Limb (tissue), 2 donors: ENCODE results near the gene NEGR1.

Experiments used
- DNase-seq, 2 donors: peaks; one replicate each; pipeline ENCODE4 v3.0.0-alpha.2; 2016; ENCODE audit errors: extremely low spot score in 2 of 2

Gene NEGR1

DNA sequence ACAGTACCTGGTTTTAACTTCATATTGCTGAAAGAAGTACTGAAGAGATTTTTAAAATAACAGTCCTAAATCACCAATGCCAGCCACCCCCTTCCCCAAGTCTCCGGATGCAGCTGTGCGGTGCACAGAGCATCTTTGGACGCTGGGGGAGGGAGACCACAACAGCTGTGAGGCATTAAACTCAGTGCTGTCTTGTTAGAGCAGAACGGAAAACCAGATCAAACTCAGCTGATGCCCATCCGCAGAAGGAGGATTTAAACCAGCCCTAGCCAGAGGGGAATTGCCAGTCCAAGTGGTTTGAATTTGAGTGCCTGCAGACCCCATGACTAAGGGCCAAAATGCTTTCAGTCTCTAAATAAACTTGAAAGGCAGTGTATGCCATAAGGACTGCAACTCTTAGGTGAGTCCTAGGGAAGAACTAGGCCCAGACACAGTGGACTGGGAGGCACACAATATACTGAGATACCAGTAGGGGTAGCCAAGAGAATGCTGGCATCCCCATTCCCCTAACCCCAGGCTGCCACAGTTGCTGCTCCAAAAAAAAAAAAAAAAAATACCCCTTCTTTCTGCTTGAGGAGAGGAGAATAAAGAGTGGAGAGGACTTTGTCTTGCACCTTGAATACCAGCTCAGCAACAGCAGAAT lies 576.2 kb downstream of the NEGR1 start:
- peak in 1 of 2 donors; percentile 25 for DNase-seq

DNA sequence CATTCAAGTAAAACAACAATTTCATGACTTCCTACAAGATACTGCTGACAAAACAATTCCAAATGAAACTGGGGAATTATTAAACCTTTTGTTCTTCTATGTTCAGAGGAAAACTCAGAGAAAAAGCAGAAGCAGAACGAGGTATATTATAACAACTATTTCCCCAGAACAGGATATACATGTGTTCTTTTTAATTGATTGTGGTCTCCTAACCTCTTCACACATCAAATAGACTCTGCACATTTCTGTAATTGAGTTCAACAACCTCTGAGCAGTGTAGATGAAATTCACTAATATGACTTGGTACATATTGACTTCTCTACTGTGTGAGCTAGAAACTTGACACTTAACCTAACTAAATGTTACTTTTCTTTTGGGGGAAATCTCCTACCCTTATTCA lies 584.2 kb downstream of the NEGR1 start:
- DNase-seq: no peak

DNA sequence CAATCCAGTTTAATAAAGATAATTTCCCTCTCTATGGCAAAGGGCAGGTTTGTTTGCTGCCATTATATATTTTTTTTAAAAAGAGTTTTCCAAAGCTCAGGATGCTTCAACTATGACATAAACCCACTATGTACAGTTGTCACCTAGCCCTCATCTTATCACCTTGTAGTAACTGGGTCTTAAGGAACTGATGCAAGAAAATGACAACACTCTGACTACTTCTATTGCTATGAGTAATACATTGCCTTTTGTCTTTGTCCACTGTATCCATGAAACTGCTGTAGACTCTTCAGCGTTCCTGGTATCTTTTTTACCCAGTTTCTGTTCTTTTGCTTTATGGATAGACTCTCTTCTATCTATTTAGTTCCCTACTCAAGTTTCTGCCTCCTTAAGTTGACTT lies 586.5 kb downstream of the NEGR1 start:
- DNase-seq: no peak

DNA sequence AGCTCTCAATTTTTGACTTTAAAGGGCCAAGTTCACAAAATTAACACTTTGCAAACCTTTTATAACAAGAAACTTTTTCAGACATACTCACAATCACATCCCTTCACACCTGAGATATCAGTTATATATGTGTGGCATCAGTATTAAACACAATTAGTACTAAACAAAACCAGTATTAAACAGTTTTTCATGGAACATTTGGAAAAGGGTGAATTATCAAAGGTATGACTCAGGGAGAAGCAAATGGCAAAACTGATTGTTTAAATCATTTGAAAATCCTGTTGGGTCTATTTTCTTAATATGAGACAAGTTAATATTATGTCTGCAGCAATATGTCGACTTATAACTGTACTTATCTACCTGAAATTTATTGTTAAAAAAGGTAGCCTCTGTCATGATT lies 587.3 kb downstream of the NEGR1 start:
- no peak for DNase-seq

DNA sequence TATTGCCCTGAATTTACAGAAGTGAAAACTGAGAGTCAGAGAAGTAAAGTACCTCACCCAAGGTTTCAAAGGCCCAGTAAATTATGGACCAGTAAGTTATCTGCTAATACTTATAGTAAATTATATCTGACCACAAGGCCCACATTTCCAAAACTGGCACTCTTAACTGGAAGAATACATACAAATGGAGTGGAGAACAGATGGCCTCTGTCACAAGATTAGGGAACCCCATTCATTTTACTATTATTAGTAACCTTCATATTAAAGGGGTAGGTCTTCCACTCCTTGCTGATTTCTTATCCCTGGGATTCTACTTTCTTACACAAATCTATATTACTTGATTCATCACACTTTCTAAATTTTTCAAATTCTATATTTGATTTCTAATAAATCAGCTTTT lies 588.8 kb downstream of the NEGR1 start:
- no peak for DNase-seq

DNA sequence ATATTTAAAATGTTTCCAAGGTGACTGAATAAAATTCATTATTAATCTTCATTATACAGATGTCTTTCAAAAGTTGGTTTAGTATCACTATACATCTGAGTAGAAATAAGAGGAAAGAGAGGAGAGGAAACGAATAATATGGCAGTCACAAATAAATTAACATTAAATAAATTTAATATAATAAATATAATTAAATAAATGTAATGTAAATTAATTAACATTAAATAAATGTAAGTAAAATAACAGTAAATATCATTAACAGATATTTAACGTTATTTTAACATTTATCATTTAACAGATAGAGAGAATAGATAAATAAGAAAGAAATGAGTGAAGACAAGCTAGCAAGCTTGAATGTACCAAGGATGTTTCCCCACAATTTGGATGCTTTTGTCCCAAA lies 592.7 kb downstream of the NEGR1 start:
- no peak for DNase-seq

DNA sequence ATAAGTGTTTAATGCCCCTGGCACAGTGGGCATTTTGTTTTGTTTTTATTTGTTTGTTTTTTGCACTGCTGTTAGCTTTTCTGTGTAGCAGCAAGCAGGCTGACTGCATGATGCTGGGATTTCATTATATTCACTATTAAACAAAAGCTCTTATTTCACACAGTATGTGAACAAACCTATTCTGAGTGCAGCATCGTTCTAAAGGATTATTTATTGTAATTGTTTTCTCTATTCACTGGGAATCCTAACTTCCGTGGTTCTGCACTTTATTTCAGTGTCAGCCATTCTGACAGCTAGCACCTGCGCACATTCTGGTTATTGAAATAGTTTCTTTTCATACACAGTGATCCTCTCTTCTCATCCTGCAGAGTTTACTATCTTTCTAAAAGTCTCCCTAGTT lies 595.0 kb downstream of the NEGR1 start:
- no peak for DNase-seq

DNA sequence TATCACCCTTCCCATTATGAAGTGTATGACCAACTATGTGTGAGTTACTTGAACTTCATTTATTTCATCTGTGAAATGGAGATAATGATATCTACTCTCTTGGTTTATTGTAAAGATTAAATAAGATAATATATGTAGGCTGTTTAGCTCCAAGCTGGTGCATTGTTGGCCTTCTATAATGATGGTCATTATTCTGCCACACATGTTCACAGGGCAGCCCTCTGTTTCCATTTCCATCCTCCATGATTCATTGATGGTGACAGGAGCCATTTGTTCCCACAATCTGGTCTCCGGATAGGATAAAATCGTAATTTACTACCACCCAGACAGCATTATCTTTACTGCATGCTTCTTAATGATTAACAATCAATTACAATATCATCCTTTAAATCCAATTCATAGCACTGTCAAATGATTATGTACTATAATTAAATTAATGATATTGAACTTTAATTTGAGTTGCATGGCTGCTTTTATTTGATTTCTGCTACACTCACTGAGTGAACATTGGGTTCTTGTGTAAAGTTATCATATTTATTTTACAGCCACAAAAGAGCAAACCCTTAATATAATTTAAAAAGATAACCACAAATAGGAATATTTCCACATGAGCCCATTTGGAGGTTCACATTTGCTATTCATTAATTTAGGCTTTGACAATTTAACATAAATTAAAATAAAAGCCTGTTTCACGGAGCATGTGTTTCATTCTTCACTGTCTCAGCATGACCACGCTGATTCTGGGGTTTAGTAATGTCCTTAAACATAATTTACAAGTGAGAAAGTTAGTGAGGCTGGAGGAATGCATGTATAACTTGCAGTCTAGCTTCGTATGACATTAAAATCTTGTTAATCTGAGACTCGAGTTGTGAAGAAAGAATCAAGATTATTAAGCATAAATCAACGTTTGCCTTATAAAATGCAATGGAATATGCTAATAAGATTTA lies 605.1 kb downstream of the NEGR1 start:
- no peak for DNase-seq

DNA sequence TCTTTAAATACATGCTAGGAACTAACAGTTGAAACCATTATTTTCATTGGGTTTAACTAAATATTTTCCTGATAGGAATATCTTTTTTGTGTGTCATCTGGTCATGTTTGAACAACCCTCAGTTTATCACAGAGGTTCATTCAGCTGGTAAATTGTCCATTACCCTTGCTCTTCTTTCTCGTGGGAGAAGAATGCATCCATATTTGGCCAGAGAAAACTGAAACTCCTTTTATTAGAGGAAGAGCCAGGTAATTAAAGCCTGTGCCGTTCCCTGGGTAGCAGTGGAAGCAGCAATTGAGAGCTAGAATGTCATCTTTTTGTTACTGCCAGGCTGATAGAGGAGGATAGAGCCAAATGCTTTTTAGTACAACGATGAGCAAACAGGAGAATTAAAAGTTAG lies 614.3 kb downstream of the NEGR1 start:
- no peak for DNase-seq

DNA sequence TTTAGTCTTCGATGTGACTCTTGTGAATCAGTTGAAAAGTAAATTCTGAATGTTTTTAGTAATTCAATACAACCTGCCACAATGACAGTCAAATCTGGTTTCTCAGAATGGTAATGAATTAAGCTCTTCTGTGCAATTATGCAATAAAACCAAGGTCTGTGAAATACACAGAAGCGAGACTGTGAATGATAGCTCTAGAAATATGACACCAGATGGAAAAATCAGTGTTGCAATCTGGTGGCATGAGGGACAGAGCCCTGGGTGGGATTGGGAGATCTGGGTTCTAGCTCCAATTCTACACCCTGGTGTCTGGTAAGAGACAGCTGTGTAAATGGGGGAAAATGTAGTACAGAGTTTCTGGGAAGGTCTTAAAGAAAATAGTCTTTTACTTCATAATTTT lies 615.1 kb downstream of the NEGR1 start:
- DNase-seq: no peak

DNA sequence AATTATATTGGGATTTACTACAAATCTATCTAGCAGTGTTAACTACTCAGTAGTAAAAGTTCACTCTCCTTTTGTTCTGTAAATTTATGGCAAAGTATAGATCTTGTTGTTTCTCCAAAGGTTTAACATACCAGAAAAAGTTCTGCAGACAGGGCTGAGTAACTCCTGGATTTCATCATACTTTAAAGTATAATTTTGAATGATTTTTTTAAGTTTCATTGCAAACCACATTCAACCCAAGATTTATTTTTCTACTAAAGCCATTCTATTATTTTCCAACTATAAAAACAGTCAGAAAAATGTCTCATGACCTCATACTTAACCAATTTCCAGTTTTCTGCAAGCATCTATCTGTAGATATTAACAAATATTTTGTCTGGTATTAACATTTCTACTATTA lies 615.7 kb downstream of the NEGR1 start:
- no peak for DNase-seq

DNA sequence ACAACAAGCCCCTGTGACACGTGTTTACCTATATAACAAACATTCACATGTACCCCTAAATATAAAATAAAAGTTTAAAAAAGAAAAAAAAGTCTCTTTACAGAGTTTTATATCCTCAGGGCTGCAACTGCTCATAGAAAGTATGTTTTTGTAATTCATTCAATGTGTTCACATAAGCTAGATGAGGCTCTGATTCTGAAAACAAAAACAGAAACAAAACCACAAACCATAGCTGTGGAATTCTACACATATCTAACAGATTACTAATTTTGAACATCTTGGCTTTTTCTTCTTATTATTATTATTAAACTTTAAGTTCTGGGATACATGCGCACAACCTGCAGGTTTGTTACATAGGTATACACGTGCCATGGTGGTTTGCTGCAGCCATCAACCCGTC lies 621.9 kb downstream of the NEGR1 start:
- no peak for DNase-seq

DNA sequence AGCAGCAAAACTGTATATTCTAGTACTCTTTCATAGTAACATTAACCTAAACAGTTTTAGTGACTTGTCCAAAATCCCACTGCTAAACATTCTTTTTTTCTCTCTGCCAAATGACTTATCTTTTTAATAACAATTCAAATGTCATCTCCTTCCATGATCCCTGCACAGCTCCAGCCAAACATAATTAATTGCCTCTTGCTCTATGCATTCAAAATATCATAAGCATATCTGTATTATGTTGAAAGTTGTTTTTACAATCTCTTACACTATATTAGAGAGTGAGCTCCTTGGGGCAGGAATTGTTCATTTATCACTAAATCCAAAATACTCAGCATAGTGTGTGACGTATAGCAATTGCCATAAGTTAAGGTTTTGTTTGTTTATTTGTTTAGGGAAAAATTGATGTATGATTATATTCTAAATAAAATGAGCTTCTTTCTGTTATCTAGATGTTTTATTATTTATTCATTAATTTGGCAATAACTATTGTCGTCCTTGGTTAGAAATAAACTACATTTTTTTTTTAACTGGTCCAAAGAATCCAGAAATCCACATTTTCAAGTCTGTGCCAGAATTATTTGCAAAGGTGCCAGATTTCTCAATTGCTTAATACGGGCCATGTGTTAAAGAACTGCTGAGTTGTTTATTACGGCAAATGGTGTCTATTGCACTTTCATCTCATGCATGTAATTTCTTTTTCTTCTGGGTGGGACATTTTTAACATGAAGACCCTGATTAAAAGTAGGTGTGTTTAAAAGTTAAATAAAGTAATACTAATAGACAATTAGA lies 624.3 kb downstream of the NEGR1 start:
- DNase-seq: no peak

DNA sequence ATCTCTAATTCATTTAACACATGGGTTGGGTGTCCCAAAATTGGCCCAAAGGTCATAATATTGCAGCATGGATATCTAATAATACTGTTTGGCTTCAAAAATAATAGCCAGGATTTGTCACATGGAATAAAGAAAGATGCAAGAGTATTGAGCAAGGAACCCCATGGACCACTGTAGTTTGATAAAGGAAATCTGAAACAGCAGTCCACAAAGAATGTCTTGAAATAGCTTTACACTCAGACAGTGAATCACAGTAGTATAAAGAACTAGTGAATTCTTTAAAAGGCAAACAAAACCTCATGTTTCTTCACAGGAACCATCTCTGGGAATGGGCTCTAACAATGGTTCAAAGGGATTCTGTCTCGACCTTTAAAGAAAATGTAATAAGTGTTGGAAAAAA lies 625.4 kb downstream of the NEGR1 start:
- DNase-seq: no peak

DNA sequence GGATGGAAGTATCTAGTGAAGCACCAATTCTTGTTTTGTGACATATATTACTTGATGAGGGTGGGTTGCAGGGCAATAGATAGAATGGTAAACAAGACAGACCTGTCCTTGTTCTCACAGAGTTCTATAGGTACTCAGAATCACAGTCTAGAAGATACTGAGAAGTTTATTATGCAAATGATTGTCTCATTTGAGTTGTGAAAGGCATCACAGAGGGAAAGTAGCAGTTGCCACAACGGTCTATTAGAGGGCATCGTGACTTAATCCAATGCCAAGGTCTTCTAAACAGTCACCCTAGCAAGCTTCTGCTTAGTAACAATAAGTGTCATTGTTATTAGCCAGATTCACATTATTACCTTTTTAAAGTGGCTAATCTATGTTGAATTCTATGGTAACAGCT lies 626.7 kb downstream of the NEGR1 start:
- no peak for DNase-seq

DNA sequence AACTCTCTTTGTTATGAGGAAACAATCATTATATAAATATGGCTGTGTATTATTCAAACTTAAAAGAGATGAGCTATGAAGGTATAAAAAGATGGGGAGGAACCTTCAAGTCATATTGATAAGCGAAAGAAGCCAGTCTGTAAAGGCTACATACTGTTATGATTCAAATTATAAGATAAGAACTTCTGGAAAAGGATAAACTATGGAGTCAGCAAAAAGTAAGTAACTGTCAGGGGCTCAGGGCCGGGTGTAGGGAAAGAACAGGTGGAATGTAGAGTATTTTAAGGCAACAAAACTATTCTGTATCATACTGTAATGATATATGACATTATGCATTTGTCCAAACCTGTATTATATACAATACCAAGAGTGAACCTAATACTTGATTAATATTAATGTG lies 628.4 kb downstream of the NEGR1 start:
- DNase-seq: no peak

DNA sequence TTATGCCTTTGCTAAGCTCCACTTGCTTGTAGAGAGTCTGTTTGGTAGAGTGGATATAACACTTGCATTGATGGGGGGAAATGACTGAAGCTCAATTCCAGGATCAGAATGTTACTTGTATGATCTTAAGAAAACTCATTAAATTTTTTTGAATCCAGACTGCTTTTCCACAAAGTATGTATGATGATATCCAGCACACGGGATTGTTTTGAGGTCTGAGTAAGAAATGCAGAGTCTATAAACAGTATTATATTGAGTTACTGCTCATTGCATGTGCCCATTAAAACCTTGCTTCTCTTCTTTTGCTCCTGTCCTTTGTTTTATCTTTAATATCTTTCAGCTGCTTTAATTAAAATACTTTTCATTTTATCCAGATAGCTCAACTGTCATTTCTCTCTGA lies 631.1 kb downstream of the NEGR1 start:
- no peak for DNase-seq

DNA sequence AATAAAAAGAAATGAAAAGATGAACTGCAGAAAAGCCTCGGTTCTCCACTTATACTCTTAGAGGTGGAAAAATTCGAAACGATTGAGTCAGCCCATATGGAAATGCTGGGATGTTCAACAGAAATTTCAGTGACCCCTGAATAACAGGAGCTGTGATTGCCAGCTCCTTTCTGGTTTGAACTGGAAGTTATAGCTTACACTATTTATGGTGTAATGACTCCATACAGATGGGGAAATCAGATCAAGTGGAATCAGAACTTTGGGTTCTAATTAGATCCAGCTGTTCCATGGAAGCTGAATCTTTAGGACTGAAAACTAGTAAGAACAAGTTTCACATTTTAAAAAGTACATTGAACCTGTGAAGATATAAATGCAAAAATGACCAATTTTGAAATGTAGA lies 632.2 kb downstream of the NEGR1 start:
- peak in 1 of 2 donors; percentile 42 for DNase-seq

DNA sequence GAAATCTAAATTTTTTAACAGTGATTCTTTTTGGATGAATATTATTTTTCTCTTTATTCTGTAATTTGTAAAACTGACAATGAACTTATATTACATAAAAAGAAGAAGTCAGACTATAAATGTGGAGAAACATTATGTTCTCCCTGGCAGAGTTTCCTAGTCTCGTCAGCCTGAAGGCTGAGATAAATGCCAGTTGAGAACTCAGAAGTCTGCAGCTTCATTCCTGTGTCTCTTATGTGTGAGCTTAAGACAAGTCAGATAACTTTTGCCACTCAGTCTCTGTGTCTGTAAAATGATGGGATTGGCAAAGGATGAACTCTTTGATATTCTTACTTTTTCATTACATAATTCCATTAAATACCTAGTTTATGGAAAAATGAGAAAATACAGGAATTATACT lies 632.7 kb downstream of the NEGR1 start:
- DNase-seq: no peak

DNA sequence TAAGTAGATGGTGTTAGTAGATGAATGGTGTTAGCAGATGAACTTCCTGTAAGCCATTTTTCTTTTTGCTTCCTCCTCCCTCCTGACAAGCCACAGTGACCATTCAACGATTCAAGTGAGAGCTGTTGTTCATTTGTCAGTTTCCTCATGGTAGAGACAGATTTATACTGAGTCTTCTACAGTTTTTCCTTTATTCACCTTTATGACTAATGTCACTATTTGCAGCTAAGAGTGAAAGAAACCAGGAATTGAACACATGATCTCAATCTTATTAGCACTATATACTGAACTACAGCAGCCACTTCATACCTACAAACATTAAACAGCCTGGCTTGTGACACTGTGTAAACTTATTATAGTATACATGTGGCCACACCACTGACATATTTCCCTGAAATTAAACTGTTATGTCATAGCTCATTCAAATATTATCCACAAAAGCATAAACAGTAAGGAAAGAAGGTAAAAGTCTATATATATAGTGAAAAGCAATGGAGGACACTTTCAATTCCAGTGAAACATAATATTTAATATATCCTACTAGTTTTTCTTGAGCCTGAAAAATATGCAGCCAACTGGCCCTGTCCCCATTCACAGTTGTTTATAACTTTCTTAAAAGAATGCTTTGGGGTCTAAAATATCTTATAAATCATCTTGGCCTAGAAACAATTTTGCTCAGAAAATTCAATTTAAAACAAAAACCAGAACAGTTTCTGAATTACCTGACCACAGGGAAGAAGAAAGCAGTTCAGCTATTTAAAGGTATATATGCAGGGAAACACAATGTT lies 634.6 kb downstream of the NEGR1 start:
- DNase-seq: no peak

DNA sequence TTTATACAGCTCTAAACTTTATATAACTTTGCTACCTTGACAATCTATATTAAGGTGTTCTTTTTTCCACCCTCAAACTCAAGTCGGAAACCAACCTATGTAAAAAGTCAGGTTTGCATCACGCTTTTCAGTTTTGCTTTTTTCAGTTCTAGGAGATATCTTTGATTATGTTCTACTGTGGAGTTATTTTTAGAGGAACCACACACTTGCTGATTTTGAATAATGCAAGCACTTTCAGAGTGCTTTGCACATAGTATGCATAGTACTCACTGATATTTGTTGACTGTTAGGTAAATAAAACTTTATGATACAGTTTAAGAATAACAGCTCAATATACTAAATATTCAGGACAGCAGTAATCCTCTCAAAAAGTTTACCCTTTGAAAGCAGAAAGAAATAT lies 637.3 kb downstream of the NEGR1 start:
- no peak for DNase-seq
